ENCODE results near the gene NHERF1. TPM values are rescaled to one million over a fixed set of nuclear protein-coding genes. Genes with fewer than 3 reads are reported as not detected.
A peak's percentile ranks its signal among the peaks of the same experiment; 100 is the strongest.

NHERF1 gene
- total and polyA plus RNA-seq, 2 of the 13 experiments (the other 11 are each of a cell fraction or from before 2014, with no cell fraction given): 169 to 269 TPM

DNA sequence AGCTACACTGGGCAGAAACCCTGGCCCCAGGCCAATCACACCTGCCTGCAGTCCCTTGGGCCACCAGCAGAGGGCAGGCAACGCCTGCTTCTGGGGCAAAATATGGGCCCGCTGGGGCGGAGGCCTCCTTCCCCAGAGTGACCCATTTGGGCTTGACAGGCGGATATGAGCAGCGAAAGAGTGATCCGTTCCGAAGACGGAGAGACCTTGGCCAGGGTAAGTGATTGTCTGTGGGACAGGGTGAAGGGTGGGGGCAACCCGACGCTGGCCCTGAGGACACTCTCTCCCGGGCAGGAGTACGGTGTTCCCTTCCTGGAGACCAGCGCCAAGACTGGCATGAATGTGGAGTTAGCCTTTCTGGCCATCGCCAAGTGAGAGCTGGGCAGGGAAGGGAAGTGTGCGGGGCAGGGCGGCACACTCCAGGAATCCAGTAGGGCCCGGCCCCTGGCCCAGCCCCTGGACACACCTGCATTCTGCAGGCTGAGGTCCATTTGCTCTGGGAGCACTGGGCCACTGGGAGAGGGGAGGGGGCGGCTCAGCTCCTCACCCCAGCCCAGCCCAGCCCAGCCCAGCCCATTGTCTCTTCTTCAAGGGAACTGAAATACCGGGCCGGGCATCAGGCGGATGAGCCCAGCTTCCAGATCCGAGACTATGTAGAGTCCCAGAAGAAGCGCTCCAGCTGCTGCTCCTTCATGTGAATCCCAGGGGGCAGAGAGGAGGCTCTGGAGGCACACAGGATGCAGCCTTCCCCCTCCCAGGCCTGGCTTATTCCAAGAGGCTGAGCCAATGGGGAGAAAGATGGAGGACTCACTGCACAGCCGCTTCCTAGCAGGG lies 3.5 kb upstream of the NHERF1 start (continued):
- TF ChIP-seq, protein P1, sequence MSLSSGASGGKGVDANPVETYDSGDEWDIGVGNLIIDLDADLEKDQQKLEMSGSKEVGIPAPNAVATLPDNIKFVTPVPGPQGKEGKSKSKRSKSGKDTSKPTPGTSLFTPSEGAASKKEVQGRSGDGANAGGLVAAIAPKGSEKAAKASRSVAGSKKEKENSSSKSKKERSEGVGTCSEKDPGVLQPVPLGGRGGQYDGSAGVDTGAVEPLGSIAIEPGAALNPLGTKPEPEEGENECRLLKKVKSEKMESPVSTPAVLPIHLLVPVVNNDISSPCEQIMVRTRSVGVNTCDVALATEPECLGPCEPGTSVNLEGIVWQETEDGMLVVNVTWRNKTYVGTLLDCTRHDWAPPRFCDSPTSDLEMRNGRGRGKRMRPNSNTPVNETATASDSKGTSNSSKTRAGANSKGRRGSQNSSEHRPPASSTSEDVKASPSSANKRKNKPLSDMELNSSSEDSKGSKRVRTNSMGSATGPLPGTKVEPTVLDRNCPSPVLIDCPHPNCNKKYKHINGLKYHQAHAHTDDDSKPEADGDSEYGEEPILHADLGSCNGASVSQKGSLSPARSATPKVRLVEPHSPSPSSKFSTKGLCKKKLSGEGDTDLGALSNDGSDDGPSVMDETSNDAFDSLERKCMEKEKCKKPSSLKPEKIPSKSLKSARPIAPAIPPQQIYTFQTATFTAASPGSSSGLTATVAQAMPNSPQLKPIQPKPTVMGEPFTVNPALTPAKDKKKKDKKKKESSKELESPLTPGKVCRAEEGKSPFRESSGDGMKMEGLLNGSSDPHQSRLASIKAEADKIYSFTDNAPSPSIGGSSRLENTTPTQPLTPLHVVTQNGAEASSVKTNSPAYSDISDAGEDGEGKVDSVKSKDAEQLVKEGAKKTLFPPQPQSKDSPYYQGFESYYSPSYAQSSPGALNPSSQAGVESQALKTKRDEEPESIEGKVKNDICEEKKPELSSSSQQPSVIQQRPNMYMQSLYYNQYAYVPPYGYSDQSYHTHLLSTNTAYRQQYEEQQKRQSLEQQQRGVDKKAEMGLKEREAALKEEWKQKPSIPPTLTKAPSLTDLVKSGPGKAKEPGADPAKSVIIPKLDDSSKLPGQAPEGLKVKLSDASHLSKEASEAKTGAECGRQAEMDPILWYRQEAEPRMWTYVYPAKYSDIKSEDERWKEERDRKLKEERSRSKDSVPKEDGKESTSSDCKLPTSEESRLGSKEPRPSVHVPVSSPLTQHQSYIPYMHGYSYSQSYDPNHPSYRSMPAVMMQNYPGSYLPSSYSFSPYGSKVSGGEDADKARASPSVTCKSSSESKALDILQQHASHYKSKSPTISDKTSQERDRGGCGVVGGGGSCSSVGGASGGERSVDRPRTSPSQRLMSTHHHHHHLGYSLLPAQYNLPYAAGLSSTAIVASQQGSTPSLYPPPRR (CRISPR knock-in tag; IDR thresholded peaks at IDR 0.05; ENCODE audit: borderline replicate concordance): no peak
- no peak for TF ChIP-seq ZBTB7A (CRISPR knock-in tag; IDR thresholded peaks at IDR 0.05)
- no peak for TF ChIP-seq DMAP1 (CRISPR knock-in tag; IDR thresholded peaks at IDR 0.05)
- no peak for TF ChIP-seq TEAD2 (CRISPR knock-in tag; IDR thresholded peaks at IDR 0.05)
- TF ChIP-seq, protein P2, sequence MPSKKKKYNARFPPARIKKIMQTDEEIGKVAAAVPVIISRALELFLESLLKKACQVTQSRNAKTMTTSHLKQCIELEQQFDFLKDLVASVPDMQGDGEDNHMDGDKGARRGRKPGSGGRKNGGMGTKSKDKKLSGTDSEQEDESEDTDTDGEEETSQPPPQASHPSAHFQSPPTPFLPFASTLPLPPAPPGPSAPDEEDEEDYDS (CRISPR knock-in tag; IDR thresholded peaks at IDR 0.05): peak; percentile 29; the same call in 1 of the 2 replicates
- TF ChIP-seq, protein P3, sequence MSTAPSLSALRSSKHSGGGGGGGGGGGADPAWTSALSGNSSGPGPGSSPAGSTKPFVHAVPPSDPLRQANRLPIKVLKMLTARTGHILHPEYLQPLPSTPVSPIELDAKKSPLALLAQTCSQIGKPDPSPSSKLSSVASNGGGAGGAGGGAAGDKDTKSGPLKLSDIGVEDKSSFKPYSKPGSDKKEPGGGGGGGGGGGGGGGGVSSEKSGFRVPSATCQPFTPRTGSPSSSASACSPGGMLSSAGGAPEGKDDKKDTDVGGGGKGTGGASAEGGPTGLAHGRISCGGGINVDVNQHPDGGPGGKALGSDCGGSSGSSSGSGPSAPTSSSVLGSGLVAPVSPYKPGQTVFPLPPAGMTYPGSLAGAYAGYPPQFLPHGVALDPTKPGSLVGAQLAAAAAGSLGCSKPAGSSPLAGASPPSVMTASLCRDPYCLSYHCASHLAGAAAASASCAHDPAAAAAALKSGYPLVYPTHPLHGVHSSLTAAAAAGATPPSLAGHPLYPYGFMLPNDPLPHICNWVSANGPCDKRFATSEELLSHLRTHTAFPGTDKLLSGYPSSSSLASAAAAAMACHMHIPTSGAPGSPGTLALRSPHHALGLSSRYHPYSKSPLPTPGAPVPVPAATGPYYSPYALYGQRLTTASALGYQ (CRISPR knock-in tag; IDR thresholded peaks at IDR 0.05): no peak
- no peak for TF ChIP-seq JUNB (CRISPR knock-in tag; IDR thresholded peaks at IDR 0.05; ENCODE audit: borderline replicate concordance)
- TF ChIP-seq, protein P4, sequence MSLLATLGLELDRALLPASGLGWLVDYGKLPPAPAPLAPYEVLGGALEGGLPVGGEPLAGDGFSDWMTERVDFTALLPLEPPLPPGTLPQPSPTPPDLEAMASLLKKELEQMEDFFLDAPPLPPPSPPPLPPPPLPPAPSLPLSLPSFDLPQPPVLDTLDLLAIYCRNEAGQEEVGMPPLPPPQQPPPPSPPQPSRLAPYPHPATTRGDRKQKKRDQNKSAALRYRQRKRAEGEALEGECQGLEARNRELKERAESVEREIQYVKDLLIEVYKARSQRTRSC (CRISPR knock-in tag; IDR thresholded peaks at IDR 0.05; ENCODE audit: low read depth): no peak
- TF ChIP-seq ZNF747 (CRISPR knock-in tag; IDR thresholded peaks at IDR 0.05; ENCODE audit: borderline replicate concordance): no peak; the same call in 1 of the 2 replicates
- TF ChIP-seq ZNF615 (CRISPR knock-in tag; IDR thresholded peaks at IDR 0.05; ENCODE audit: borderline replicate concordance): no peak
- no peak for TF ChIP-seq NFE2 (CRISPR knock-in tag; IDR thresholded peaks at IDR 0.05)
- TF ChIP-seq TGIF2 (CRISPR knock-in tag; IDR thresholded peaks at IDR 0.05): no peak
- TF ChIP-seq ZNF572 (CRISPR knock-in tag; IDR thresholded peaks at IDR 0.05): 0 out of 2 replicates have a peak, but pooled peaks have one; percentile 84
- TF ChIP-seq ZNF282 (IDR thresholded peaks at IDR 0.05; ENCODE audit: partially characterized antibody): no peak
- no peak for TF ChIP-seq ZNF616 (CRISPR knock-in tag; IDR thresholded peaks at IDR 0.05; ENCODE audit: low read depth)
- no peak for TF ChIP-seq ZFAT (CRISPR knock-in tag; conservative IDR thresholded peaks at IDR 0.05)
- TF ChIP-seq ZNF337 (CRISPR knock-in tag; IDR thresholded peaks at IDR 0.05; ENCODE audit: borderline replicate concordance, low read depth): 0 out of 2 replicates have a peak, but pooled peaks have one; percentile 37
- TF ChIP-seq ZNF484 (CRISPR knock-in tag; IDR thresholded peaks at IDR 0.05; ENCODE audit: borderline replicate concordance, low read depth): no peak
- TF ChIP-seq, protein P5, sequence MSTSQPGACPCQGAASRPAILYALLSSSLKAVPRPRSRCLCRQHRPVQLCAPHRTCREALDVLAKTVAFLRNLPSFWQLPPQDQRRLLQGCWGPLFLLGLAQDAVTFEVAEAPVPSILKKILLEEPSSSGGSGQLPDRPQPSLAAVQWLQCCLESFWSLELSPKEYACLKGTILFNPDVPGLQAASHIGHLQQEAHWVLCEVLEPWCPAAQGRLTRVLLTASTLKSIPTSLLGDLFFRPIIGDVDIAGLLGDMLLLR (CRISPR knock-in tag; IDR thresholded peaks at IDR 0.05): peak; percentile 21; the same call in 1 of the 2 replicates
- 0 out of 2 replicates have a peak, but pooled peaks have one; percentile 9 for TF ChIP-seq JUN (CRISPR knock-in tag; IDR thresholded peaks at IDR 0.05)
- TF ChIP-seq DNMT3B (CRISPR knock-in tag; conservative IDR thresholded peaks at IDR 0.05): no peak
- TF ChIP-seq TCF7L2 (IDR thresholded peaks at IDR 0.05; ENCODE audit: low read depth, low read length): no peak
